GM12878 (cell line): Measurements from ENCODE around the gene MPIG6B. TPM values are rescaled to one million over a fixed set of nuclear protein-coding genes. Genes with fewer than 3 reads are reported as not detected.

Experiments
- CBX3 ChIP-seq: fragments of 200-600 bp; sonication (generic); IDR thresholded peaks from 2 replicates; pipeline ENCODE4 v1.6.1; 2016; ENCODE audit warnings: low read depth, borderline replicate concordance
- ESRRA ChIP-seq: IDR thresholded peaks from 2 replicates; pipeline ENCODE4 v1.6.1; 2012; ENCODE audit warnings: mild to moderate bottlenecking, low read length, improper control_type of control experiment
- ETV6 ChIP-seq, 2 experiments: fragments of 450-650 bp in 1 of 2; IDR thresholded peaks in 1 of 2; conservative IDR thresholded peaks in 1 of 2; 2 replicates each; pipeline ENCODE4 v1.6.1; 2014; ENCODE audit warnings: antibody characterized with exemption in 1 of 2, borderline replicate concordance in 1 of 2, low read depth in 1 of 2, mild to moderate bottlenecking in 1 of 2, moderate library complexity in 1 of 2
- GABPA ChIP-seq: IDR thresholded peaks from 2 replicates; pipeline ENCODE4 v1.6.1; 2014; ENCODE audit warnings: antibody characterized with exemption, low read depth, mild to moderate bottlenecking, inconsistent platforms
- IRF4 ChIP-seq: IDR thresholded peaks from 2 replicates; pipeline ENCODE4 v1.6.1; 2011; ENCODE audit warnings: low read depth, low read length
- IRF5 ChIP-seq: fragments of 450-650 bp; IDR thresholded peaks from 2 replicates; pipeline ENCODE4 v1.6.1; 2017; ENCODE audit warnings: borderline replicate concordance
- NFIC ChIP-seq: IDR thresholded peaks from 2 replicates; pipeline ENCODE4 v1.6.1; 2012; ENCODE audit warnings: low read depth, mild to moderate bottlenecking, inconsistent platforms, low read length, moderate library complexity
- NR2F1 ChIP-seq: fragments of 450-650 bp; conservative IDR thresholded peaks from 2 replicates; pipeline ENCODE4 v1.6.1; 2017; ENCODE audit warnings: mild to moderate bottlenecking
- PAX5 ChIP-seq: IDR thresholded peaks from 2 replicates; pipeline ENCODE4 v1.6.1; 2011; ENCODE audit warnings: low read depth, low read length, borderline replicate concordance
- PBX3 ChIP-seq: IDR thresholded peaks from 2 replicates; pipeline ENCODE4 v1.6.1; 2011; ENCODE audit warnings: mild to moderate bottlenecking, low read depth, low read length, moderate library complexity; ENCODE audit not compliant: insufficient replicate concordance
- SMC3 ChIP-seq: IDR thresholded peaks from 2 replicates; pipeline ENCODE4 v1.6.1; 2011; ENCODE audit warnings: low read length, improper control_type of control experiment, borderline replicate concordance
- polyA plus RNA-seq, 11 experiments: library from polyadenylated mRNA; depleted of rRNA in 4 of 11; unstranded in 6 of 11; stranded (reverse) in 5 of 11; fragments of >200 nt; fragmentation: Nextera tagmentation in 4 of 11; fragmentation: Illumina TruSeq in 1 of 11; extraction: Ambion mirVana in 4 of 11; extraction: Trizol in 1 of 11; gene quantifications; 1 replicate in 1 of 11; 2 replicates in 10 of 11; pipeline versions ENCODE4 v1.2.1 to v1.2.3, GENCODE V29; 2011 to 2016; ENCODE audit warnings: inconsistent platforms in 2 of 11, missing spikeins in 2 of 11, low read depth in 1 of 11
- total RNA-seq, 4 experiments: library from RNA; depleted of rRNA in 3 of 4; stranded (reverse); fragments of >200 nt in 3 of 4; fragmentation: Illumina TruSeq in 1 of 4; extraction: Trizol in 1 of 4; gene quantifications; 2 replicates each; pipeline versions ENCODE4 v1.2.1 to v1.2.3, GENCODE V29; 2013 to 2021
- TF ChIP-seq, protein P1 (sequence below): fragments of 450-650 bp; IDR thresholded peaks from 2 replicates; pipeline ENCODE4 v1.6.1; 2017; ENCODE audit warnings: mild to moderate bottlenecking, moderate library complexity
- TF ChIP-seq, protein P2 (sequence below): IDR thresholded peaks from 2 replicates; pipeline ENCODE4 v1.6.1; 2012; ENCODE audit warnings: low read depth, low read length, improper control_type of control experiment
- TF ChIP-seq, protein P3 (sequence below): IDR thresholded peaks from 2 replicates; pipeline ENCODE4 v1.6.1; 2012; ENCODE audit warnings: improper control_type of control experiment, low read depth, low read length; ENCODE audit not compliant: insufficient replicate concordance

Gene MPIG6B
- total and polyA plus RNA-seq, 10 of the 15 experiments (the other 5 are each of a cell fraction or from before 2014, with no cell fraction given): not detected

GRCh38 chr6:31729979-31730630 lies 6.9 kb downstream of the MPIG6B start (continued):
- TF ChIP-seq, protein P1, sequence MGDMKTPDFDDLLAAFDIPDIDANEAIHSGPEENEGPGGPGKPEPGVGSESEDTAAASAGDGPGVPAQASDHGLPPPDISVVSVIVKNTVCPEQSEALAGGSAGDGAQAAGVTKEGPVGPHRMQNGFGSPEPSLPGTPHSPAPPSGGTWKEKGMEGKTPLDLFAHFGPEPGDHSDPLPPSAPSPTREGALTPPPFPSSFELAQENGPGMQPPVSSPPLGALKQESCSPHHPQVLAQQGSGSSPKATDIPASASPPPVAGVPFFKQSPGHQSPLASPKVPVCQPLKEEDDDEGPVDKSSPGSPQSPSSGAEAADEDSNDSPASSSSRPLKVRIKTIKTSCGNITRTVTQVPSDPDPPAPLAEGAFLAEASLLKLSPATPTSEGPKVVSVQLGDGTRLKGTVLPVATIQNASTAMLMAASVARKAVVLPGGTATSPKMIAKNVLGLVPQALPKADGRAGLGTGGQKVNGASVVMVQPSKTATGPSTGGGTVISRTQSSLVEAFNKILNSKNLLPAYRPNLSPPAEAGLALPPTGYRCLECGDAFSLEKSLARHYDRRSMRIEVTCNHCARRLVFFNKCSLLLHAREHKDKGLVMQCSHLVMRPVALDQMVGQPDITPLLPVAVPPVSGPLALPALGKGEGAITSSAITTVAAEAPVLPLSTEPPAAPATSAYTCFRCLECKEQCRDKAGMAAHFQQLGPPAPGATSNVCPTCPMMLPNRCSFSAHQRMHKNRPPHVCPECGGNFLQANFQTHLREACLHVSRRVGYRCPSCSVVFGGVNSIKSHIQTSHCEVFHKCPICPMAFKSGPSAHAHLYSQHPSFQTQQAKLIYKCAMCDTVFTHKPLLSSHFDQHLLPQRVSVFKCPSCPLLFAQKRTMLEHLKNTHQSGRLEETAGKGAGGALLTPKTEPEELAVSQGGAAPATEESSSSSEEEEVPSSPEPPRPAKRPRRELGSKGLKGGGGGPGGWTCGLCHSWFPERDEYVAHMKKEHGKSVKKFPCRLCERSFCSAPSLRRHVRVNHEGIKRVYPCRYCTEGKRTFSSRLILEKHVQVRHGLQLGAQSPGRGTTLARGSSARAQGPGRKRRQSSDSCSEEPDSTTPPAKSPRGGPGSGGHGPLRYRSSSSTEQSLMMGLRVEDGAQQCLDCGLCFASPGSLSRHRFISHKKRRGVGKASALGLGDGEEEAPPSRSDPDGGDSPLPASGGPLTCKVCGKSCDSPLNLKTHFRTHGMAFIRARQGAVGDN: no peak
- TF ChIP-seq IRF5 (no peak), PAX5 (0 out of 2 replicates have a peak, but pooled peaks have one; percentile 2), CBX3 (no peak), PBX3 (no peak), ETV6 (conservative IDR thresholded peaks at IDR 0.05 in 1 of 2, IDR thresholded peaks at IDR 0.05 in 1 of 2; ENCODE audit: borderline replicate concordance in 1 of 2, low read depth in 1 of 2) (no peak), NFIC (no peak), GABPA (no peak), SMC3 (no peak), NR2F1 (no peak), IRF4 (no peak), ESRRA (no peak)
- TF ChIP-seq, protein P2, sequence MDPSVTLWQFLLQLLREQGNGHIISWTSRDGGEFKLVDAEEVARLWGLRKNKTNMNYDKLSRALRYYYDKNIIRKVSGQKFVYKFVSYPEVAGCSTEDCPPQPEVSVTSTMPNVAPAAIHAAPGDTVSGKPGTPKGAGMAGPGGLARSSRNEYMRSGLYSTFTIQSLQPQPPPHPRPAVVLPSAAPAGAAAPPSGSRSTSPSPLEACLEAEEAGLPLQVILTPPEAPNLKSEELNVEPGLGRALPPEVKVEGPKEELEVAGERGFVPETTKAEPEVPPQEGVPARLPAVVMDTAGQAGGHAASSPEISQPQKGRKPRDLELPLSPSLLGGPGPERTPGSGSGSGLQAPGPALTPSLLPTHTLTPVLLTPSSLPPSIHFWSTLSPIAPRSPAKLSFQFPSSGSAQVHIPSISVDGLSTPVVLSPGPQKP: no peak
- TF ChIP-seq, protein P3, sequence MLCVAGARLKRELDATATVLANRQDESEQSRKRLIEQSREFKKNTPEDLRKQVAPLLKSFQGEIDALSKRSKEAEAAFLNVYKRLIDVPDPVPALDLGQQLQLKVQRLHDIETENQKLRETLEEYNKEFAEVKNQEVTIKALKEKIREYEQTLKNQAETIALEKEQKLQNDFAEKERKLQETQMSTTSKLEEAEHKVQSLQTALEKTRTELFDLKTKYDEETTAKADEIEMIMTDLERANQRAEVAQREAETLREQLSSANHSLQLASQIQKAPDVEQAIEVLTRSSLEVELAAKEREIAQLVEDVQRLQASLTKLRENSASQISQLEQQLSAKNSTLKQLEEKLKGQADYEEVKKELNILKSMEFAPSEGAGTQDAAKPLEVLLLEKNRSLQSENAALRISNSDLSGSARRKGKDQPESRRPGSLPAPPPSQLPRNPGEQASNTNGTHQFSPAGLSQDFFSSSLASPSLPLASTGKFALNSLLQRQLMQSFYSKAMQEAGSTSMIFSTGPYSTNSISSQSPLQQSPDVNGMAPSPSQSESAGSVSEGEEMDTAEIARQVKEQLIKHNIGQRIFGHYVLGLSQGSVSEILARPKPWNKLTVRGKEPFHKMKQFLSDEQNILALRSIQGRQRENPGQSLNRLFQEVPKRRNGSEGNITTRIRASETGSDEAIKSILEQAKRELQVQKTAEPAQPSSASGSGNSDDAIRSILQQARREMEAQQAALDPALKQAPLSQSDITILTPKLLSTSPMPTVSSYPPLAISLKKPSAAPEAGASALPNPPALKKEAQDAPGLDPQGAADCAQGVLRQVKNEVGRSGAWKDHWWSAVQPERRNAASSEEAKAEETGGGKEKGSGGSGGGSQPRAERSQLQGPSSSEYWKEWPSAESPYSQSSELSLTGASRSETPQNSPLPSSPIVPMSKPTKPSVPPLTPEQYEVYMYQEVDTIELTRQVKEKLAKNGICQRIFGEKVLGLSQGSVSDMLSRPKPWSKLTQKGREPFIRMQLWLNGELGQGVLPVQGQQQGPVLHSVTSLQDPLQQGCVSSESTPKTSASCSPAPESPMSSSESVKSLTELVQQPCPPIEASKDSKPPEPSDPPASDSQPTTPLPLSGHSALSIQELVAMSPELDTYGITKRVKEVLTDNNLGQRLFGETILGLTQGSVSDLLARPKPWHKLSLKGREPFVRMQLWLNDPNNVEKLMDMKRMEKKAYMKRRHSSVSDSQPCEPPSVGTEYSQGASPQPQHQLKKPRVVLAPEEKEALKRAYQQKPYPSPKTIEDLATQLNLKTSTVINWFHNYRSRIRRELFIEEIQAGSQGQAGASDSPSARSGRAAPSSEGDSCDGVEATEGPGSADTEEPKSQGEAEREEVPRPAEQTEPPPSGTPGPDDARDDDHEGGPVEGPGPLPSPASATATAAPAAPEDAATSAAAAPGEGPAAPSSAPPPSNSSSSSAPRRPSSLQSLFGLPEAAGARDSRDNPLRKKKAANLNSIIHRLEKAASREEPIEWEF: no peak
